Measurements from ENCODE around the gene CHAD. TPM values are rescaled to one million over a fixed set of nuclear protein-coding genes. Genes with fewer than 3 reads are reported as not detected.

Gene CHAD
- total and polyA plus RNA-seq, 2 donors (not counting 3 experiments of a cell fraction or from before 2014, with no cell fraction given) = not detected

GRCh38 chr17:50498021-50498874 is 29.6 kb upstream of the CHAD start:
- ChIA-PET CTCF (interaction anchor here (1.0 to 1.8 kb wide), 2 partner anchors 17 to 19 kb away, joined by 4 read pairs; no protein-coding TSS in a partner anchor), POLR2A (interaction anchor here (0.7 kb wide), 1 partner anchor 368 kb away, joined by 11 read pairs; the partner anchor contains the start of gene TOB1)
- Histone ChIP-seq H3K27me3 (ENCODE audit: control insufficient read depth in 2 of 2, insufficient read depth in 2 of 2, low read length in 2 of 2) (peaks cover 0 to 2% of the 10 kb centered on the region in 2 experiments), H3K27ac (ENCODE audit: insufficient read depth, low read depth, low read length) (no peak overlapping the region), H2AFZ (ENCODE audit: low read depth, low read length) (no peak overlapping the region), H3K79me2 (ENCODE audit: control insufficient read depth, insufficient read depth, low read length) (no peaks in the 10 kb centered on the region), H3K9me1 (replicated peaks; ENCODE audit: control insufficient read depth, extremely low read depth, insufficient read depth, low read length) (no peaks in the 10 kb centered on the region), H3K4me2 (ENCODE audit: insufficient read depth, low read length) (no peak overlapping the region), H3K4me1 (ENCODE audit: control insufficient read depth, extremely low read depth, insufficient read depth, low read length) (no peaks in the 10 kb centered on the region), H3K9ac (replicated peaks; ENCODE audit: extremely low read depth, insufficient read depth, low read length) (no peak overlapping the region), H3K9me3 (replicated peaks; ENCODE audit: control insufficient read depth, insufficient read depth, low read length) (no peaks in the 10 kb centered on the region), H4K20me1 (replicated peaks; ENCODE audit: control insufficient read depth, extremely low read depth, insufficient read depth, low read length) (no peaks in the 10 kb centered on the region), H3K36me3 (ENCODE audit: control insufficient read depth in 2 of 2, extremely low read depth in 1 of 2, insufficient read depth in 2 of 2, low read length in 2 of 2) (no peaks in the 10 kb centered on the region), H3K4me3 (replicated peaks in 1 of 3; ENCODE audit: insufficient read depth in 1 of 3, low read depth in 1 of 3, low read length in 3 of 3) (no peak overlapping the region)
- dilution Hi-C loops (cut with MboI; ENCODE audit: extremely low pct_ligation_motif_present, low sequenced_read_pairs) (no loop called here), intact Hi-C loops (cut with micrococcal nuclease) (no loop called here)
- no TSS peak for BruUV-seq (replicated peaks)
- FAIRE-seq = no peak
- TF ChIP-seq POLR2AphosphoS5 (IDR thresholded peaks at IDR 0.05; ENCODE audit: insufficient read depth, low read depth, low read length) (no peak), JUN (IDR thresholded peaks at IDR 0.05; ENCODE audit: borderline replicate concordance, insufficient read depth, insufficient read length, low read depth) (no peak), MYC (IDR thresholded peaks at IDR 0.05; ENCODE audit: low read depth, low read length) (no peak)
- TF ChIP-seq, protein P1, sequence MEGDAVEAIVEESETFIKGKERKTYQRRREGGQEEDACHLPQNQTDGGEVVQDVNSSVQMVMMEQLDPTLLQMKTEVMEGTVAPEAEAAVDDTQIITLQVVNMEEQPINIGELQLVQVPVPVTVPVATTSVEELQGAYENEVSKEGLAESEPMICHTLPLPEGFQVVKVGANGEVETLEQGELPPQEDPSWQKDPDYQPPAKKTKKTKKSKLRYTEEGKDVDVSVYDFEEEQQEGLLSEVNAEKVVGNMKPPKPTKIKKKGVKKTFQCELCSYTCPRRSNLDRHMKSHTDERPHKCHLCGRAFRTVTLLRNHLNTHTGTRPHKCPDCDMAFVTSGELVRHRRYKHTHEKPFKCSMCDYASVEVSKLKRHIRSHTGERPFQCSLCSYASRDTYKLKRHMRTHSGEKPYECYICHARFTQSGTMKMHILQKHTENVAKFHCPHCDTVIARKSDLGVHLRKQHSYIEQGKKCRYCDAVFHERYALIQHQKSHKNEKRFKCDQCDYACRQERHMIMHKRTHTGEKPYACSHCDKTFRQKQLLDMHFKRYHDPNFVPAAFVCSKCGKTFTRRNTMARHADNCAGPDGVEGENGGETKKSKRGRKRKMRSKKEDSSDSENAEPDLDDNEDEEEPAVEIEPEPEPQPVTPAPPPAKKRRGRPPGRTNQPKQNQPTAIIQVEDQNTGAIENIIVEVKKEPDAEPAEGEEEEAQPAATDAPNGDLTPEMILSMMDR (IDR thresholded peaks at IDR 0.05; ENCODE audit: extremely low read depth in 1 of 2, insufficient read depth in 1 of 2, low read depth in 1 of 2, low read length in 2 of 2) = no peak
- DNase-seq (ENCODE audit: low read depth, low spot score) = no peak
